Activated T-cell treated with anti-CD3 and anti-CD28 coated beads, Interleukin-2, amount 50 U/mL, for 24 hours (primary cell): Measurements from ENCODE around the gene KCNK5.

Experiments
- DNase-seq: peaks from one replicate; pipeline ENCODE4 v3.0.0-alpha.2; 2020
- H3K27ac Mint-ChIP-seq: 2 replicates; pipeline ENCODE4 v1.8.0; 2020; ENCODE audit warnings: mild to moderate bottlenecking, mixed read lengths
- H3K27me3 Mint-ChIP-seq: 2 replicates; pipeline ENCODE4 v1.8.0; 2020; ENCODE audit warnings: mixed read lengths
- H3K36me3 Mint-ChIP-seq: 2 replicates; pipeline ENCODE4 v1.8.0; 2020; ENCODE audit warnings: low read depth, mixed read lengths
- H3K4me1 Mint-ChIP-seq: 2 replicates; pipeline ENCODE4 v1.8.0; 2020; ENCODE audit warnings: low read depth, mixed read lengths
- H3K4me3 Mint-ChIP-seq: 2 replicates; pipeline ENCODE4 v1.8.0; 2020; ENCODE audit warnings: mild to moderate bottlenecking, moderate library complexity, mixed read lengths
- H3K9me3 Mint-ChIP-seq: 2 replicates; pipeline ENCODE4 v1.8.0; 2020; ENCODE audit warnings: mixed read lengths

KCNK5 gene

DNA sequence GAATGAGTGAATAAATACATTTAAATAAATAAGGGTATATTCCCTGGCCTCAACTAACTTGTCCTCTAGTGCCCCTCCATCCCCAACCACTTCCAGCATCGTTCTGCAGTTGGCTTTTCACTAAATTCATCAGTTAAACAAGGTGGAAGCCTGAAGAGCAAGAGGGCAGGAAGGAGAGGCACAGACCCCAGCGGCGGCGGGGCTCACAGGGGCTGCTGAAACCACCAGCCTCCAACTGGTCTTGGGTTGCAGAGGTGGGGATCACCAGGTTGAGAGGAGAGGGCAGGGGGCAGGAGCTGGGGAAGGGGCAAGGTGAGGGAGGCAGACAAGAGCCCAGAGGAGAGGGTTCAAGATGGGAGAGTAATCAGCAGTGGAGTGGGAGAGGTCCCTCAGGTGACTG, 27.1 kb downstream of the KCNK5 start:
- no peak overlapping the region for H3K27ac Mint-ChIP-seq
- no peak for DNase-seq
- no peak overlapping the region for H3K4me3 Mint-ChIP-seq
- H3K9me3 Mint-ChIP-seq = no peaks in the 10 kb centered on the region
- peaks cover 2% of the 10 kb centered on the region for H3K4me1 Mint-ChIP-seq
- H3K27me3 Mint-ChIP-seq = no peaks in the 10 kb centered on the region
- peaks cover 25% of the 10 kb centered on the region for H3K36me3 Mint-ChIP-seq

DNA sequence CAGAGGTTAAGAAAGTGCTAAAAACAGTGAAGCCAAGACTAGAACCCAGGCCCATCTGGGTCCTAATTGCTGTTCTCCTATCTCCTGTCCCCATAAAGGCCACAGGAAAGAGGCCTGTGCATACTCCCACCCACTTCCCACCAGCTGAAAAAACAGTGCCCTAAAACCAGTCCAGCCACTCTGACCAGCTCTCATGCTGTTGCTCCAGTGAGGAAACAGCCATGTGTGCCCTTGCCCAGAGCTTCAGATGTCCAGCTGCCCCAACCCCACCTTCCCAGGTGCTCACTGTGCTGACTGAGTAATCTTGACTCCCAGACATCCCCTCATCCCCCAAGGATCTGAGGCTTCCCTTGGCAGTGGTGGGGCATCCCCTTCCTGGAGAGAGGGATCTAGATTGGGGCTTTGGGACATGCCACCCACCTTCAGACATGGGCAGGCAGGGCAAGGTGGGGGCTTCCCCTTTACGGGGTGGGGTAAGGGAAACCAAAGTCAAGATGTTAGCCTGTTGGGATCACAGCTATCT, 28.7 kb downstream of the KCNK5 start:
- Mint-ChIP-seq H3K4me3 (no peak overlapping the region), H3K27me3 (no peaks in the 10 kb centered on the region), H3K9me3 (no peaks in the 10 kb centered on the region), H3K27ac (no peak overlapping the region), H3K36me3 (peaks cover 32% of the 10 kb centered on the region), H3K4me1 (peaks cover 3% of the 10 kb centered on the region)
- no peak for DNase-seq

DNA sequence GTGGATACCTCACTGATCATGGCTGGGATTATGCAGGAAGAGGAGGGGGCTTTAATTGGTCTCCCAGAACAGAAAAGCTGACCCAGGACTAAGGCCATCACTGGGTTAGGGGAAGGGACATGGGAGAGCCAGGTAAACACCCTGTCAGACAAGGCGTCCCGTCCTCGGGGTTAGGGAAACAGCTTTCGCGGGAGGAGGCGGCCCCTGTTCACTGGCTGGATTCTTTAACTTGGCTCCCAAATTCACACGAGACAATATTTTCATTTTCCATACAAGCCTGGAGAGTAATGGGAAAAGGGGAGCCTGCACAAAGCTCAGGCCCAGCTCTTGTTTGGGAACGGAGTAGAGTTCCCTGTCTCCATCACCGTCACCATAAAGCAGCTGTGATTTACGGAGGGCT, 29.3 kb downstream of the KCNK5 start:
- no peak for DNase-seq
- no peak overlapping the region for H3K4me3 Mint-ChIP-seq
- H3K27me3 Mint-ChIP-seq = no peaks in the 10 kb centered on the region
- H3K4me1 Mint-ChIP-seq = peaks cover 3% of the 10 kb centered on the region
- peaks cover 38% of the 10 kb centered on the region for H3K36me3 Mint-ChIP-seq
- no peak overlapping the region for H3K27ac Mint-ChIP-seq
- no peaks in the 10 kb centered on the region for H3K9me3 Mint-ChIP-seq

DNA sequence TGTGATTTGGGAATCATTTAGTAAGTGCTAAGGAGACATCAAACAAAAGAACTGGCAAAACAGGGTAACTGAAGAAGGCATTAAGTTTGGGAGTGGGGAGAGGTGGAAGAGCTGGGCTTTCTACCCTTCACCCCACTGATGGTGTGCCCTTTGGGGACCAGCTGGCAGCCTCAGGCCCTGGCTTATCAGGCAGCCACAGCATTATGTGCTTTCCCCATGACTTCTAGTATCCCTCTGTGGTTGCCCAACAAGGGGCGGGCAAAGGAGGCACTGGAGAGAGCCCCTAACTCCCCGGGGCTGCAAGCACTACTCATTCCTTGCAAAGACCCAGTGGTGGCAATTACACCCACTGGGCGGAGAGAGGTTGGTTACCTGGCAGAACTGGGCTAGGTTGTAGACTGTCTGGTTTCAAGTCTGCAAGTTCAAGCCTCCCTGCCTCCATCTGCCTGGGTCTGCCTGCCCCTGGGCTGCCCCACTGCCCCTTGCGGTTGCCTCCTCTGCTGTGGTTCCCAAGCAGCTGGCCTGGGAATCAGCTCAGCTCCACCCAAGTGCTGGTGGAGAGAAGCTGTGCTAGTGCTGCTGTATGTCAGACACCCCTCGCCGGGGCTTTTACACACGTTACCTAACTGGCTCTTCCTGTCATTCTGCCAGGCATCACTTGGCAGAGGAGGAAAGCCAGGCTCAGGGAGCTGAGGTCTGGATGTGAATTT, 29.9 kb downstream of the KCNK5 start:
- no peaks in the 10 kb centered on the region for H3K27me3 Mint-ChIP-seq
- H3K36me3 Mint-ChIP-seq = peaks cover 44% of the 10 kb centered on the region
- H3K9me3 Mint-ChIP-seq = no peaks in the 10 kb centered on the region
- peaks cover 3% of the 10 kb centered on the region for H3K4me1 Mint-ChIP-seq
- H3K4me3 Mint-ChIP-seq = no peak overlapping the region
- H3K27ac Mint-ChIP-seq = no peak overlapping the region
- no peak for DNase-seq

DNA sequence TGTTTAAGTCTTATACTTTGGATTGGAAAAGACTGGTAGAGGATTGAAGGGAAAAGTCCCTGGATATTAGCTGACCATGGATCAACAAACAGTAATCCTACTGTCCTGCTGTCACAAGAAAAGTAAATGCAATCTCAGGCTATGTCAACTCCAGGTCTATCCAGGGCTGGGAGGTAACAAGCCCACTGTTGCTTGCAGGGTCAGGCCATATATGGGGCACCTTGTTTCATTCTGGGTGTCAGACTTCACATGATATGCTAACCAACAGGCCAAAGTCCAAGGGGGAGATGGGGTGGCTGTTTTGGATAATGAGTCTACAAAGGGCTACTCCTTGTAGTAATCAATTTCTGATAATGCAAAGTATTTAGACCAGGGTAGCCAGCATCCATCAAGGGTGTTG, 30.7 kb downstream of the KCNK5 start:
- H3K27ac Mint-ChIP-seq = no peak overlapping the region
- H3K4me3 Mint-ChIP-seq = no peak overlapping the region
- H3K4me1 Mint-ChIP-seq = peaks cover 3% of the 10 kb centered on the region
- H3K27me3 Mint-ChIP-seq = no peaks in the 10 kb centered on the region
- peaks cover 50% of the 10 kb centered on the region for H3K36me3 Mint-ChIP-seq
- no peaks in the 10 kb centered on the region for H3K9me3 Mint-ChIP-seq
- DNase-seq = no peak

DNA sequence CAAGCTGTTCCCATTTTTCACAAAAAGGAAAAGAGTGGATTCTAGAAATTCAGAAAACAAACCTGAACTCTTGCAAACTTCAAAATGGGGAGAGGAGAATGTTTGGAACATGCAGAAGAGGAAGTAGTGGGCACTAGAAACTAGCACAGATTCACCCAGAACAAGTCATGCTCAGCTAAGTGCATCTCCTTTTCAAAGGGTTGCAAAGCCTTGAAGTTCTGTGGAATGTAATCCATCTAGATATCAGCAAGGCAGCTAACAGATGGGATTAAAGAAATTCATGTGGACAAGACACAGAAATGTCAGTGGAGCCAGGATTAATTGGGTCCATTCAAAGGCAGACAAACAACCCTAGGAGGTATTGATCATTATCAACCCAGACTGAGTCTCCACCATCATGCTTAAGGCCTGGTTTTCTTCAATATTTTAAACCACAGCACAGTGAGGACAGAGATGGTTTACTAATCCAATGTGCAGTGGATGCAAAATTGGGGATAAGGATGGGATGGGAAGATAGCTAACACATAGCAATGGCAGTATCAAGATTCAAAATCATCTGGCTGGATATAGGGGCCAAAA, 31.3 kb downstream of the KCNK5 start:
- H3K27ac Mint-ChIP-seq = no peak overlapping the region
- H3K27me3 Mint-ChIP-seq = no peaks in the 10 kb centered on the region
- H3K9me3 Mint-ChIP-seq = no peaks in the 10 kb centered on the region
- H3K4me3 Mint-ChIP-seq = no peak overlapping the region
- H3K4me1 Mint-ChIP-seq = peaks cover 3% of the 10 kb centered on the region
- H3K36me3 Mint-ChIP-seq = peaks cover 53% of the 10 kb centered on the region
- DNase-seq = no peak

DNA sequence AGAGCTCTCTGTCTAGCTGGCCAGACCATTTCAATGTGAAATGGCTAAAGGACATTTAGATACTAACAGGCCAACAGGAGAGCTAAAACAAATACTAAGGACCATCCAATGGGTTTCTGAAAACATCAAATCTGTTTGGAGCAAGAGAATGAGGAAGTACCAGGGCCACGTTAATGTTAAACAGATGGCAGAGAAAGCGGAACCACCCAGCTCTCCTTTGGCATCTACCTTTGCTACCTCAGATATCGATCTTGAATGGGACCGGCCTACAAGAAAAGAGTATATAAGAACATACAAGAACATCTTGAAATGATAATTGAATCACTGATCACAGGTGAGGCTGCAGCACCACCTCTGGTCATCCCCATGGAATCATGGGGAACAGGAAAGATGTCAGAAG, 31.8 kb downstream of the KCNK5 start:
- Mint-ChIP-seq H3K27me3 (no peaks in the 10 kb centered on the region), H3K36me3 (peaks cover 55% of the 10 kb centered on the region), H3K27ac (no peak overlapping the region), H3K4me3 (no peak overlapping the region), H3K4me1 (peaks cover 3% of the 10 kb centered on the region), H3K9me3 (no peaks in the 10 kb centered on the region)
- DNase-seq = no peak

DNA sequence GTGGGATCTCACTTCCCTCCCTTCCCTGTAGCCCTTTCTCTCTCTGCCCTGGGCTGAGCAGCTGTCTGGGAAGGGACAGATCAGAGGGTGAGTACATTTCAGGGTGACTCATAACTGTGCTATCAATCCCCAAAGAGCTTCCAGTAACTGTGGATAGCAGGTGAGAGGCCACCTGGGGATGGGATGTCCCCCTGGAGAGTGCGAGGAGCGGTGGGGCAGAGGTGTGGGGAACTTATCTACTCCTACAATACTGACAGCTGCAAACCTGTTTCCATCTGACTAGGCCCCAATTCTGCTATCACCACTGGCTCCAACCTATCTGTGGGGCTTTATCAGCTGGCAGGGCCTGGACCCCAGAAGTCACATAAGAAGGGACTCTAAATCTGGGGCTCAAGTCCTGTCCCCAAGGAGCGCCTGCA, 32.6 kb downstream of the KCNK5 start:
- Mint-ChIP-seq H3K36me3 (peaks cover 62% of the 10 kb centered on the region), H3K4me1 (peaks cover 3% of the 10 kb centered on the region), H3K27me3 (no peaks in the 10 kb centered on the region), H3K27ac (peak overlapping the region; percentile 38), H3K4me3 (no peak overlapping the region), H3K9me3 (no peaks in the 10 kb centered on the region)
- DNase-seq = no peak

DNA sequence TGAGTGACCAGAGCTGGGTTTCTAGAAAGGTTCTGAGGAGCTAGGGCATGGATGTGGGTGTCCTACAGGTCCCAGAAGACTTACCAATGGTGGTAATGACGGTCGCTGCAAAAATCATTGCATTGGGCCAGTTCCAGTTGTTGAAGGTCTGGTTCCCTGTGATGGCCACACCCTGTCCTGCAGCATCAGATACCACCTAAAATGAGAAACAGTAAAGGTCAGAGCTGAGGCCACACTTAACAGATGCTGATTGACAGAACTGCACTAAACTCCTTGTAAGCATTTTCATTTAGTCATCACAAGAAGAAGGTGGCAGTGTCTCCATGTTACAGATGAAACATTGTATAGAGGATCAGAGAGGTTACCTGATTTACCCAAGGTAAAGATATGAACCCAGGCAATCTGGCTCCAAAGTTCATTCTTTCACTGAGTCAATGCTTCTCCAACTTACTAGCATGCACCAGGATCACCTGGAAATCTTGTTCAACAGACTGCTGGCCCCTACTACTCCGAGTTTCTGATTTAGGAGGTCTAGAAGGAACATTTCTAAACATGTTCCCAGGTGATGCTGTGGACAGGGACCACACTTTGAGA, 33.4 kb downstream of the KCNK5 start:
- Mint-ChIP-seq H3K4me3 (no peak overlapping the region), H3K27me3 (no peaks in the 10 kb centered on the region), H3K9me3 (no peaks in the 10 kb centered on the region), H3K36me3 (peaks cover 68% of the 10 kb centered on the region), H3K27ac (no peak overlapping the region), H3K4me1 (peaks cover 3% of the 10 kb centered on the region)
- DNase-seq = no peak

DNA sequence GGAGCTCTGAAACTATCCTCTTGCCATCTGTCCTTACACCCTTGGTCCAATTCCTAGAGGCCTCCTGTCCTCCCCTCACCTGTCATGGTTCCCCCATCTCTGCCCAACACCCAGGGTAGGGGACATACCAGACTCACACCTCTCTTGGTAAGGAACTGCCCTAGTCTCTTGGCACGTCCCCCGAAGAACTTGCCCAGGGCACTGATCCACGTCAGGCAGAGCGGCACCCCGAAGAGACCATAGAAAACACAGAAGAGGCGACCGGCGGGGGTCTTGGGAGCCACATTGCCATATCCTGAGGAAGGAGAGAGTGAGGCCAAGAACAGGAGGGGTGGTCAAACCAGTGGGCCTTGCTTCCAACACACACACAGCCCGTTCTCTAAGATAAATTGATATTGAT, 34.8 kb downstream of the KCNK5 start:
- H3K4me1 Mint-ChIP-seq = peaks cover 12% of the 10 kb centered on the region
- H3K4me3 Mint-ChIP-seq = no peak overlapping the region
- H3K27ac Mint-ChIP-seq = no peak overlapping the region
- H3K9me3 Mint-ChIP-seq = no peaks in the 10 kb centered on the region
- H3K27me3 Mint-ChIP-seq = no peaks in the 10 kb centered on the region
- peaks cover 72% of the 10 kb centered on the region for H3K36me3 Mint-ChIP-seq
- DNase-seq = no peak

DNA sequence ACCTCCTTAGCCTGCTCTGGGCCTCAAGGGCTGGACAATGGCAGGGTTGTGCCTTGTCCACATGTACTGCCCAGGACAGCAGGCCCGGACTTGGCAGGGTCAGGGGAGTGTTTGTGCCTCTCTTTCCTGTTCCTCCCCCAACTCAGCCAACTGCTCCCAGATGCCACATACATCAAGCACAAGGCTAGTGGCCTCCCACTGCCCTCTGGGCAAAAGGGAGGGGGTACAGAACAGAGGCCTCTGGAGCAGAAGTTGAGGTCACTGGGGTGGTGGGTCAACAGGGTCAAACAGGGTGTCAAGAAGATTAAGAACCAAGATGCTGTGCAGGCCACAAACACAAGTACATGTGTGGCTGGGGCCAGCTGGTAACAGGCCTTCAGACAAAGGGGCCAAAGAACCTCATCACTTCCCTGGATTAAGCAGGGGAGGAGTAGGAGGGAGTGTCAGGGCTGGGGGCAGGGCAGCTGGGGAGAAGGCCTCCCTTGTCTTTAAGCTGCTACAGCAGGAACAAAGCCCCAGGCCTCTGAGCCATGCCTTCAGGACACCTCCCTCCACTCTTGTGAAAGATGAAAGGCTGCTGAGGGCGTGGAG, 36.0 kb downstream of the KCNK5 start:
- H3K9me3 Mint-ChIP-seq = no peaks in the 10 kb centered on the region
- H3K4me1 Mint-ChIP-seq = peaks cover 22% of the 10 kb centered on the region
- no peak for DNase-seq
- no peak overlapping the region for H3K4me3 Mint-ChIP-seq
- peaks cover 83% of the 10 kb centered on the region for H3K36me3 Mint-ChIP-seq
- no peaks in the 10 kb centered on the region for H3K27me3 Mint-ChIP-seq
- no peak overlapping the region for H3K27ac Mint-ChIP-seq

DNA sequence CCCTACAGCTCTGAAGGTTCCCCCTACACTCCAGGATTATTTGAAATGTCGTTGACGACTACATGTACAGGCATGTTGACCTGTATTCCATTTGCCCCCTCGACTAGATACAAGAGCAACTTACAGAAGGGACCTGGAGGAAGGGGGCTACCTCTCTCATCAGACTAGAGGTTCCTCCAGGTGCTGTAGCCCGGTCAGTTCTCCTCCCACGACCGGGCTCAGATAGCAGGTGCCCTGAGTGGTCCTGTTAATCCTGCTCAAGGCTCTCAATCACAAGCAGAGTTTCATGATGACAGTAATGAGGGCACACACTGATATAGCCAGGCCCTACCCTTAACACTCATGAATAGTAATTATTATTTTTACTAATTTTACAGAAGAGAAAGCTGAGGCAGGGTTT, 36.5 kb downstream of the KCNK5 start:
- H3K27ac Mint-ChIP-seq = no peak overlapping the region
- no peaks in the 10 kb centered on the region for H3K27me3 Mint-ChIP-seq
- H3K9me3 Mint-ChIP-seq = no peaks in the 10 kb centered on the region
- DNase-seq = no peak
- peaks cover 21% of the 10 kb centered on the region for H3K4me1 Mint-ChIP-seq
- H3K4me3 Mint-ChIP-seq = no peak overlapping the region
- peaks cover 88% of the 10 kb centered on the region for H3K36me3 Mint-ChIP-seq

DNA sequence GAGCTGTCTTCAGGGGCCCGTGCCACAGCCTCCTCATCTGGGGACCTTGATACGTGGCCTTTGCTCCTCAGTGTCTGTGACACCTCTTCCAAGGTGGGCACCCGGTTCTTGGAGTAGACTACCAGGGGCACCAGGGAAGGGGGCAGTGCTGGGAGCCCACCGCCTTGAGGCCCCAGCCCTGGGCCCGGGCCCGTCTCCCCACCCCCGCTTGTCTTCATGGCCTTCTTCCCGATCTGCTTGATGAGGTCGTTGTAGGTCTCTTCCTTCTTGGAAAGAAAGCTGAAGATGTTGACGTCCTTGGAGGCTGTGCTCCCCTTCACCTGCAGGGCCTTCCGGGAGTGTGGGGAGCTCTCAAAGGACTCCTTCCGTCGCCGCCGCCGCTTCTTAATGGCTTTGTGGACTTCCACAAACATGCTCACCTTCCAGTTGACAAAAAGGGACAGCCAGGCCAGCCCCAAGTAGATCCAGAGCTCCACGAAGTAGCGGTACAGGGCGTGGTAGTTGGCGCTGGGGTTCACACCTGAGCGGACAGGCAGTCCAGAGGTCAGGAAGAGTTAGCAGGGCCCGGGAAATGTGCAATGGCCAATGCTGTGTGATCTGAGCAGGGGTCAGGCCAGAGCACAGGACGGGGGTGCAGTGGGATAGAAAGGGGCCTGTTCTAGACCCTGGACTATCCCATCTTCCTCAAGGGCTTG, 37.9 kb downstream of the KCNK5 start:
- Mint-ChIP-seq H3K27me3 (no peaks in the 10 kb centered on the region), H3K27ac (no peak overlapping the region), H3K4me1 (peaks cover 19% of the 10 kb centered on the region), H3K4me3 (no peak overlapping the region), H3K36me3 (peaks cover 90% of the 10 kb centered on the region), H3K9me3 (no peaks in the 10 kb centered on the region)
- DNase-seq = no peak

DNA sequence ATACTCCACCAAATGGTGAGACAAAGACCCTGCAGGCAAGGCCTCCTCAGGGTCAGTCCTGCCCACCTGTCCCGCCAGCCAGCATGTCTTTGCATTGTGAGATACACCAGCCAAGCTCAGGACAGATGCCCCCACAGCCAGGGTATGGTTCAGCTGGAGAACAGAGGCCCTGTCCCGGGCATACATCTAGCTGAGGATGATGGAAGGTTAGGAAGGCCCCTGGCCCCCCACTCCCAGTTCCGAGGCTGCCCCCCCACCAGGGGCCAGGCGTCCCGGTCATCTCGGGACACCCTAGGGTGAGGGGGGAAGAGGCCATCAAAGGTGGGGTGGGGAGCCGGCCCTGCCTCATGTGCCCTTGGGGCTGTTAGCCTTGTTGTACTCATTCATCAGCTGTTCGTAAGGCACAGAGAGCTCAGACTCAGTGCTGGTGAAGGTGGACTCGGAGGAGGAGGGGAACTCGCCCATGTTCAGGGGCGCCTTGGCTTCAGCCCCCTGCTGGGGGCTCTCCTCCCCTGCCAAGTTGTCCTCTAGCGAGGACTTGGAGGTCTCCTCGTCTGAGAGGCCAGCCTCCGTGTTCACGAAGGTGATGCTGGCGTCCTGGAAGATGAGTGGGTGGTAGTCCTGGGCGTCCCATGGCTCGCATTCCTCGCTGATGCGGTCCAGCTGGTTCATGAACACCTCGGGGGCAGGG, 38.6 kb downstream of the KCNK5 start:
- Mint-ChIP-seq H3K36me3 (peaks cover 89% of the 10 kb centered on the region), H3K4me1 (peaks cover 19% of the 10 kb centered on the region), H3K4me3 (no peak overlapping the region), H3K27ac (no peak overlapping the region), H3K9me3 (no peaks in the 10 kb centered on the region), H3K27me3 (no peaks in the 10 kb centered on the region)
- DNase-seq = no peak
